Activated CD8-positive, alpha-beta T cell treated with anti-CD3 and anti-CD28 coated beads for 36 hours (primary cell): Measurements from ENCODE around the gene PLEKHH3. TPM values are rescaled to one million over a fixed set of nuclear protein-coding genes. Genes with fewer than 3 reads are reported as not detected.

ENCODE experiments used
- ATAC-seq: fragments of 200-7000 bp; cut with Tn5 transposase; one replicate; pipeline ENCODE4 v1.10.0; 2021; ENCODE audit warnings: mild to moderate bottlenecking, moderate library complexity
- CTCF ChIA-PET: fragments of 350-600 bp; sonication (Branson Sonifier 250); formaldehyde crosslinking; loops from one replicate; lab custom pipeline; 2021; ENCODE audit warnings: antibody characterized with exemption; lab: Charles Lee
- POLR2A ChIA-PET: fragments of 350-600 bp; sonication (Branson Sonifier 250); formaldehyde crosslinking; loops from one replicate; lab custom pipeline; 2021; ENCODE audit warnings: antibody characterized with exemption; lab: Charles Lee
- DNase-seq: peaks from one replicate; pipeline ENCODE4 v3.0.0-alpha.2; 2020
- H3K27ac Mint-ChIP-seq: one replicate; pipeline ENCODE4 v1.8.0; 2021; ENCODE audit warnings: mild to moderate bottlenecking, mixed read lengths
- H3K27me3 Mint-ChIP-seq: one replicate; pipeline ENCODE4 v1.8.0; 2021; ENCODE audit warnings: mixed read lengths
- H3K36me3 Mint-ChIP-seq: one replicate; pipeline ENCODE4 v1.8.0; 2021; ENCODE audit warnings: low read depth, mixed read lengths
- H3K4me1 Mint-ChIP-seq: one replicate; pipeline ENCODE4 v1.8.0; 2021; ENCODE audit warnings: low read depth, mixed read lengths
- H3K4me3 Mint-ChIP-seq: one replicate; pipeline ENCODE4 v1.8.0; 2021; ENCODE audit warnings: mild to moderate bottlenecking, moderate library complexity, mixed read lengths
- H3K9me3 Mint-ChIP-seq: one replicate; pipeline ENCODE4 v1.8.0; 2021; ENCODE audit warnings: mixed read lengths
- CTCF ChIP-seq: fragments of 200-600 bp; IDR thresholded peaks from one replicate; pipeline ENCODE4 v1.8.0; 2022; ENCODE audit warnings: antibody characterized with exemption, mild to moderate bottlenecking
- intact Hi-C: fragments of 100-400 bp; cut with micrococcal nuclease; formaldehyde crosslinking; loops from one replicate; pipeline ENCODE4 v1.10.0; 2022
- microRNA-seq: library from miRNA; unstranded; fragments of <30 nt; microRNA quantifications from one replicate; pipeline ENCODE4 v1.2.0, GENCODE V29; 2022; ENCODE audit warnings: borderline microRNAs expressed, borderline replicate concordance
- total RNA-seq, 2 experiments: library from RNA; stranded (reverse); gene quantifications; one replicate each; pipeline ENCODE4 v1.2.3, GENCODE V29; 2021

PLEKHH3 gene
- total RNA-seq, 2 experiments from 2014 or later: 0.29 to 0.65 TPM

- no peak overlapping the region for H3K4me3 Mint-ChIP-seq
- H3K9me3 Mint-ChIP-seq: no peaks in the 10 kb centered on the region
- no peak for DNase-seq
- intact Hi-C loops: no loop called here
- no peak for ATAC-seq
- POLR2A ChIA-PET: interaction anchor here (1.0 to 1.9 kb wide), 5 partner anchors 9 to 41 kb away, joined by 3 to 5 read pairs (median 3); partner anchors contain the start of genes PSMC3IP, RETREG3 and TUBG1
- CTCF ChIA-PET: interaction anchor here (0.8 to 1.8 kb wide), 3 partner anchors 9 to 79 kb away, joined by 3 to 5 read pairs (median 3); partner anchors contain the start of genes RETREG3 and TUBG1
- no peaks in the 10 kb centered on the region for H3K27me3 Mint-ChIP-seq
- no peak overlapping the region for H3K27ac Mint-ChIP-seq
- peaks cover 22% of the 10 kb centered on the region for H3K36me3 Mint-ChIP-seq
- TF ChIP-seq CTCF: no peak
- H3K4me1 Mint-ChIP-seq: peaks cover 9% of the 10 kb centered on the region
Measured at GRCh38 chr17:42618442-42619150, 58.2 kb downstream of the PLEKHH3 start.

GRCh38 chr17:42617956-42618431 lies 58.8 kb downstream of the PLEKHH3 start:
- Mint-ChIP-seq H3K9me3 (no peaks in the 10 kb centered on the region), H3K36me3 (peaks cover 24% of the 10 kb centered on the region), H3K4me3 (no peak overlapping the region), H3K27me3 (no peaks in the 10 kb centered on the region), H3K27ac (no peak overlapping the region), H3K4me1 (peaks cover 9% of the 10 kb centered on the region)
- ATAC-seq (no peak), DNase-seq (no peak)
- POLR2A ChIA-PET: interaction anchor here (1.2 to 1.9 kb wide), 4 partner anchors 9 to 14 kb away, joined by 3 to 5 read pairs (median 4); partner anchors contain the start of genes RETREG3 and TUBG1
- intact Hi-C loops: no loop called here
- no peak for TF ChIP-seq CTCF
- CTCF ChIA-PET: interaction anchor here (0.7 to 1.8 kb wide), 4 partner anchors 8 to 79 kb away, joined by 3 to 5 read pairs (median 3); partner anchors contain the start of genes RETREG3 and TUBG1

Small RNAs within 50 kb of the gene (microRNA-seq; reads per million reads assigned to microRNA genes)
- gene MIR6780A: not detected

Other genes starting within 250 kb of the PLEKHH3 start
- gene ATP6V0A1, start 218.1 kb downstream of the PLEKHH3 start, total RNA-seq: 1 to 10 TPM; 5.8 to 7.1 TPM
- 10 to 100 TPM; 10.8 to 11.4 TPM for gene NAGLU, start 140.8 kb downstream of the PLEKHH3 start, total RNA-seq
- gene HSD17B1, start 124.1 kb downstream of the PLEKHH3 start, total RNA-seq: under 1 TPM; 0.43 to 0.49 TPM
- gene COASY, start 114.8 kb downstream of the PLEKHH3 start, total RNA-seq: 10 to 100 TPM; 59.5 to 60.9 TPM
- gene MLX, start 109.9 kb downstream of the PLEKHH3 start, total RNA-seq: 10 to 100 TPM; 42.7 to 45.9 TPM
- gene PSMC3IP, start 99.3 kb downstream of the PLEKHH3 start, total RNA-seq: 10 to 100 TPM; 18.1 to 21.4 TPM
- gene RETREG3, start 67.6 kb downstream of the PLEKHH3 start, total RNA-seq: 10 to 100 TPM; 25.0 to 28.2 TPM
- gene TUBG1, start 67.3 kb downstream of the PLEKHH3 start, total RNA-seq: 10 to 100 TPM; 79.5 to 82.4 TPM
- gene TUBG2, start 17.7 kb downstream of the PLEKHH3 start, total RNA-seq: 1 to 10 TPM; 7.5 TPM
- gene CCR10, start 4.8 kb upstream of the PLEKHH3 start, total RNA-seq: not detected
- under 1 TPM; 0.13 to 0.25 TPM for gene CNTNAP1, start 5.5 kb upstream of the PLEKHH3 start, total RNA-seq
- 10 to 100 TPM; 23.1 to 25.5 TPM for gene EZH1, start 68.0 kb upstream of the PLEKHH3 start, total RNA-seq
- gene RAMP2, start 84.2 kb upstream of the PLEKHH3 start, total RNA-seq: not detected
- 10 to 100 TPM; 63.4 to 67.2 TPM for gene VPS25, start 96.5 kb upstream of the PLEKHH3 start, total RNA-seq
- gene WNK4, start 103.6 kb upstream of the PLEKHH3 start, total RNA-seq: under 1 TPM; 0.65 to 0.72 TPM
- 10 to 100 TPM; 24.9 to 27.9 TPM for gene COA3, start 121.7 kb upstream of the PLEKHH3 start, total RNA-seq
- under 1 TPM in 1 of 2 experiments, not detected in 1; 0.23 TPM for gene CNTD1, start 121.9 kb upstream of the PLEKHH3 start, total RNA-seq
- 10 to 100 TPM; 72.0 to 74.1 TPM for gene BECN1, start 147.3 kb upstream of the PLEKHH3 start, total RNA-seq
- gene PSME3, start 156.4 kb upstream of the PLEKHH3 start, total RNA-seq: 100 to 1,000 TPM; 124 to 132 TPM
- gene AOC2, start 167.6 kb upstream of the PLEKHH3 start, total RNA-seq: 1 to 10 TPM; 3.0 to 3.3 TPM
- 1 to 10 TPM; 2.0 to 2.9 TPM for gene AOC3, start 174.2 kb upstream of the PLEKHH3 start, total RNA-seq
- not detected for gene G6PC1, start 223.8 kb upstream of the PLEKHH3 start, total RNA-seq